Gastroesophageal sphincter (tissue), 3 donors: ENCODE measurements around the gene ENOX1.

Source experiments
- CTCF ChIP-seq, 4 experiments: fragments of 200-600 bp in 2 of 4; fragments of 450-650 bp in 2 of 4; sonication (generic) in 1 of 4; IDR thresholded peaks; one replicate each; pipeline ENCODE4 v1.5.1; 2017 to 2019; ENCODE audit warnings: antibody characterized with exemption in 4 of 4, mild to moderate bottlenecking in 2 of 4, moderate library complexity in 2 of 4
- EP300 ChIP-seq: sonication (generic); formaldehyde crosslinking; IDR thresholded peaks from one replicate; pipeline ENCODE4 v1.6.1; 2017; ENCODE audit warnings: antibody characterized with exemption, mild to moderate bottlenecking
- POLR2A ChIP-seq, 2 donors: fragments of 450-650 bp; IDR thresholded peaks; one replicate each; pipeline ENCODE4 v1.6.1; 2017; ENCODE audit warnings: antibody characterized with exemption in 2 of 2, mild to moderate bottlenecking in 2 of 2, moderate library complexity in 1 of 2

- TF ChIP-seq CTCF (IDR thresholded peaks at IDR 0.05) (no peak), POLR2A (IDR thresholded peaks at IDR 0.05) (no peak), EP300 (no peak)
Measured at GRCh38 chr13:43297967-43298678, 488.6 kb downstream of the ENOX1 start.
